ENCODE data around the gene AGAP1. TPM values are rescaled to one million over a fixed set of nuclear protein-coding genes. Genes with fewer than 3 reads are reported as not detected.

The AGAP1 gene
- total RNA-seq, 4 donors from 2014 or later, result 23.4 to 46.5 (median 29.3) TPM

- no peaks in the 10 kb centered on the region for H3K4me1 ChIP-seq
- WGBS, 2 donors, result 84 to 93% methylated on average over 5 of the region's 5 CpGs
- H3K27me3 ChIP-seq, result no peaks in the 10 kb centered on the region
- H3K36me3 ChIP-seq, result no peaks in the 10 kb centered on the region
- no peak overlapping the region for H3K27ac ChIP-seq
- intact Hi-C loops (cut with DNase I), result no loop called here
- TF ChIP-seq POLR2A (IDR thresholded peaks at IDR 0.05), result no peak
- TF ChIP-seq CTCF (IDR thresholded peaks at IDR 0.05), result no peak
- no peaks in the 10 kb centered on the region for H3K9me3 ChIP-seq
- DNase-seq, result no peak
- no peak overlapping the region for H3K4me3 ChIP-seq (replicated peaks in 1 of 3)
Observed at GRCh38 chr2:236022128-236022527, 528.3 kb downstream of the AGAP1 start.

GRCh38 chr2:236025892-236026291 is 532.0 kb downstream of the AGAP1 start:
- no peaks in the 10 kb centered on the region for H3K4me1 ChIP-seq
- intact Hi-C loops (cut with DNase I), result no loop called here
- WGBS, 2 donors, result 70 to 80% methylated on average over 2 of the region's 3 CpGs

GRCh38 chr2:236026841-236027240 is 533.0 kb downstream of the AGAP1 start:
- no peak for TF ChIP-seq POLR2A (IDR thresholded peaks at IDR 0.05)
- TF ChIP-seq CTCF (IDR thresholded peaks at IDR 0.05), result no peak
- H3K9me3 ChIP-seq, result no peaks in the 10 kb centered on the region
- H3K4me3 ChIP-seq (replicated peaks in 1 of 3), result no peak overlapping the region
- no peak overlapping the region for H3K27ac ChIP-seq
- no peaks in the 10 kb centered on the region for H3K27me3 ChIP-seq
- H3K36me3 ChIP-seq, result no peaks in the 10 kb centered on the region
- intact Hi-C loops (cut with DNase I), result no loop called here
- 77 to 83% methylated on average over 4 of the region's 4 CpGs for WGBS, 2 donors
- DNase-seq, result no peak
- no peaks in the 10 kb centered on the region for H3K4me1 ChIP-seq

More at GRCh38 chr2:236025892-236026291, 532.0 kb downstream of the AGAP1 start:
- DNase-seq, result no peak
- TF ChIP-seq POLR2A (IDR thresholded peaks at IDR 0.05), result no peak
- TF ChIP-seq CTCF (IDR thresholded peaks at IDR 0.05), result no peak
- Histone ChIP-seq H3K9me3 (no peaks in the 10 kb centered on the region), H3K36me3 (no peaks in the 10 kb centered on the region), H3K4me3 (replicated peaks in 1 of 3) (no peak overlapping the region), H3K27me3 (no peaks in the 10 kb centered on the region), H3K27ac (no peak overlapping the region)

GRCh38 chr2:236028066-236028465 is 534.2 kb downstream of the AGAP1 start:
- H3K4me1 ChIP-seq, result no peaks in the 10 kb centered on the region
- H3K9me3 ChIP-seq, result no peaks in the 10 kb centered on the region
- H3K27ac ChIP-seq, result no peak overlapping the region
- 93% methylated on average over 4 of the region's 4 CpGs for WGBS, 2 donors
- no peaks in the 10 kb centered on the region for H3K27me3 ChIP-seq
- intact Hi-C loops (cut with DNase I), result no loop called here
- H3K36me3 ChIP-seq, result no peaks in the 10 kb centered on the region
- TF ChIP-seq POLR2A (IDR thresholded peaks at IDR 0.05), result no peak
- no peak for TF ChIP-seq CTCF (IDR thresholded peaks at IDR 0.05)
- DNase-seq, result no peak
- no peak overlapping the region for H3K4me3 ChIP-seq (replicated peaks in 1 of 3)

- H3K4me3 ChIP-seq (replicated peaks in 1 of 3), result no peak overlapping the region
- 90 to 97% methylated on average over 7 of the region's 7 CpGs for WGBS, 2 donors
- no peaks in the 10 kb centered on the region for H3K4me1 ChIP-seq
- H3K27ac ChIP-seq, result no peak overlapping the region
- TF ChIP-seq POLR2A (IDR thresholded peaks at IDR 0.05) (no peak), CTCF (IDR thresholded peaks at IDR 0.05) (no peak)
- H3K27me3 ChIP-seq, result no peaks in the 10 kb centered on the region
- DNase-seq, result no peak
- H3K9me3 ChIP-seq, result no peaks in the 10 kb centered on the region
- intact Hi-C loops (cut with DNase I), result no loop called here
- H3K36me3 ChIP-seq, result peaks cover 0 to 3% of the 10 kb centered on the region in 2 donors
Observed at GRCh38 chr2:236033462-236033861, 539.6 kb downstream of the AGAP1 start.

Data from thyroid gland (tissue), 4 donors.